HEK293 (cell line): Measurements from ENCODE around the gene COL25A1.

Experiments
- CTCF ChIA-PET: fragments of 350-600 bp; formaldehyde crosslinking; extraction: SDS; loops from one replicate; lab custom pipeline; 2021; ENCODE audit warnings: antibody characterized with exemption; lab: Yijun Ruan, JAX
- POLR2A ChIA-PET: fragments of 300-600 bp; formaldehyde crosslinking; extraction: SDS; loops from one replicate; lab custom pipeline; 2020; ENCODE audit warnings: antibody characterized with exemption, inconsistent platforms; lab: Yijun Ruan, JAX
- H3K27ac ChIP-seq: fragments of 200-500 bp; sonication (Bioruptor generic); 2 replicates; pipeline ENCODE4 v1.5.1; 2014; ENCODE audit warnings: low read depth, low read length, control low read depth, inconsistent platforms; ENCODE audit errors: extremely low read depth
- H3K36me3 ChIP-seq, 2 experiments: fragments of 200-500 bp in 1 of 2; sonication (Bioruptor generic) in 1 of 2; 1 replicate in 1 of 2; 2 replicates in 1 of 2; pipeline ENCODE4 v1.5.1; 2014 to 2017; ENCODE audit warnings: inconsistent platforms in 2 of 2, low read length in 2 of 2; ENCODE audit not compliant: control insufficient read depth in 2 of 2, insufficient read depth in 1 of 2
- H3K4me1 ChIP-seq: fragments of 200-500 bp; sonication (Bioruptor generic); 2 replicates; pipeline ENCODE4 v1.5.1; 2014; ENCODE audit warnings: mild to moderate bottlenecking, low read length, inconsistent platforms; ENCODE audit not compliant: control insufficient read depth, insufficient read depth
- H3K4me3 ChIP-seq: 2 replicates; pipeline ENCODE4 v1.5.1; 2011; ENCODE audit warnings: low read depth, mild to moderate bottlenecking, control low read depth, low read length, moderate library complexity
- H3K9me3 ChIP-seq: fragments of 200-500 bp; sonication (Bioruptor generic); 2 replicates; pipeline ENCODE4 v1.5.1; 2014; ENCODE audit warnings: low read depth, low read length, inconsistent platforms; ENCODE audit not compliant: control insufficient read depth, insufficient read depth
- HIC1 ChIP-seq: fragments of 450-650 bp; formaldehyde crosslinking; IDR thresholded peaks from 2 replicates; pipeline ENCODE4 v1.5.1; 2016; ENCODE audit warnings: missing biosample characterization, missing genetic modification characterization
- KLF9 ChIP-seq: fragments of 450-650 bp; formaldehyde crosslinking; IDR thresholded peaks from 2 replicates; pipeline ENCODE4 v1.5.1; 2016; ENCODE audit warnings: missing biosample characterization, missing genetic modification characterization, low read depth
- PBX3 ChIP-seq: sonication (generic); formaldehyde crosslinking; IDR thresholded peaks from 2 replicates; pipeline ENCODE4 v1.8.1; 2022; ENCODE audit warnings: mild to moderate bottlenecking, moderate library complexity, missing genetic modification reagents
- SCRT2 ChIP-seq: fragments of 450-650 bp; formaldehyde crosslinking; IDR thresholded peaks from 2 replicates; pipeline ENCODE4 v1.5.1; 2016; ENCODE audit warnings: missing biosample characterization, missing genetic modification characterization
- TCF7L2 ChIP-seq: IDR thresholded peaks from 2 replicates; pipeline ENCODE4 v1.6.1; 2011; ENCODE audit warnings: low read depth, mild to moderate bottlenecking, inconsistent platforms, low read length, moderate library complexity, borderline replicate concordance
- ZBTB7A ChIP-seq: fragments of 450-650 bp; formaldehyde crosslinking; IDR thresholded peaks from 2 replicates; pipeline ENCODE4 v1.5.1; 2016; ENCODE audit warnings: low read depth, missing biosample characterization, missing genetic modification characterization
- ZFP3 ChIP-seq: fragments of 450-650 bp; formaldehyde crosslinking; IDR thresholded peaks from 2 replicates; pipeline ENCODE4 v1.5.1; 2016; ENCODE audit warnings: low read depth, missing biosample characterization, missing genetic modification characterization
- ZFP69B ChIP-seq: fragments of 450-650 bp; formaldehyde crosslinking; IDR thresholded peaks from 2 replicates; pipeline ENCODE4 v1.5.1; 2016; ENCODE audit warnings: missing biosample characterization, missing genetic modification characterization
- ZNF121 ChIP-seq: fragments of 450-650 bp; formaldehyde crosslinking; IDR thresholded peaks from 2 replicates; pipeline ENCODE4 v1.5.1; 2016; ENCODE audit warnings: missing biosample characterization, missing genetic modification characterization
- ZNF223 ChIP-seq: fragments of 450-650 bp; formaldehyde crosslinking; IDR thresholded peaks from 2 replicates; pipeline ENCODE4 v1.5.1; 2016; ENCODE audit warnings: missing biosample characterization, missing genetic modification characterization
- ZNF302 ChIP-seq: fragments of 450-650 bp; formaldehyde crosslinking; IDR thresholded peaks from 2 replicates; pipeline ENCODE4 v1.5.1; 2016; ENCODE audit warnings: missing biosample characterization, missing genetic modification characterization, low read depth
- ZNF416 ChIP-seq: fragments of 450-650 bp; formaldehyde crosslinking; IDR thresholded peaks from 2 replicates; pipeline ENCODE4 v1.5.1; 2016; ENCODE audit warnings: missing biosample characterization, missing genetic modification characterization
- ZNF510 ChIP-seq: fragments of 450-650 bp; formaldehyde crosslinking; IDR thresholded peaks from 2 replicates; pipeline ENCODE4 v1.5.1; 2018; ENCODE audit warnings: mild to moderate bottlenecking, missing genetic modification characterization, missing biosample characterization; ENCODE audit not compliant: insufficient replicate concordance
- ZNF521 ChIP-seq: fragments of 450-650 bp; formaldehyde crosslinking; IDR thresholded peaks from 2 replicates; pipeline ENCODE4 v1.5.1; 2017; ENCODE audit warnings: missing biosample characterization, mild to moderate bottlenecking, missing genetic modification characterization
- ZNF585B ChIP-seq: fragments of 450-650 bp; formaldehyde crosslinking; IDR thresholded peaks from 2 replicates; pipeline ENCODE4 v1.5.1; 2016; ENCODE audit warnings: missing biosample characterization, missing genetic modification characterization
- ZNF639 ChIP-seq: fragments of 450-650 bp; formaldehyde crosslinking; IDR thresholded peaks from 2 replicates; pipeline ENCODE4 v1.5.1; 2016; ENCODE audit warnings: missing biosample characterization, missing genetic modification characterization
- ZNF677 ChIP-seq: fragments of 450-650 bp; IDR thresholded peaks from 2 replicates; pipeline ENCODE4 v1.5.0; 2018; ENCODE audit warnings: missing biosample characterization, mild to moderate bottlenecking, missing genetic modification characterization, moderate library complexity
- ZNF707 ChIP-seq: fragments of 450-650 bp; formaldehyde crosslinking; IDR thresholded peaks from 2 replicates; pipeline ENCODE4 v1.5.1; 2016; ENCODE audit warnings: missing biosample characterization, missing genetic modification characterization
- ZXDB ChIP-seq: fragments of 450-650 bp; formaldehyde crosslinking; IDR thresholded peaks from 2 replicates; pipeline ENCODE4 v1.5.1; 2016; ENCODE audit warnings: missing biosample characterization, missing genetic modification characterization

COL25A1 gene

GRCh38 chr4:109238746-109239145, 63.7 kb downstream of the COL25A1 start (continued):
- TF ChIP-seq PBX3 (CRISPR knock-in tag) (no peak), SCRT2 (tag by site-specific recombination) (no peak), ZNF223 (tag by site-specific recombination) (no peak), ZNF707 (tag by site-specific recombination) (no peak), ZBTB7A (tag by site-specific recombination) (no peak), ZXDB (tag by site-specific recombination) (no peak)

GRCh38 chr4:109235683-109236082, 66.8 kb downstream of the COL25A1 start:
- Histone ChIP-seq H3K4me3 (no peak overlapping the region), H3K36me3 (no peaks in the 10 kb centered on the region), H3K27ac (no peak overlapping the region), H3K4me1 (no peaks in the 10 kb centered on the region), H3K9me3 (no peaks in the 10 kb centered on the region)
- ChIA-PET POLR2A (interaction anchor here (0.5 kb wide), 1 partner anchor 188 kb away, joined by 3 read pairs; no protein-coding TSS in a partner anchor), CTCF (interaction anchor here (0.6 kb wide), 1 partner anchor 66 kb away, joined by 3 read pairs; no protein-coding TSS in a partner anchor)
- TF ChIP-seq ZNF416 (tag by site-specific recombination) (no peak), ZNF302 (tag by site-specific recombination) (no peak), ZNF121 (no peak), ZNF521 (tag by site-specific recombination) (no peak), ZNF585B (tag by site-specific recombination) (no peak), HIC1 (tag by site-specific recombination) (no peak), ZNF639 (tag by site-specific recombination) (no peak), ZNF510 (no peak), KLF9 (tag by site-specific recombination) (no peak), ZFP3 (tag by site-specific recombination) (no peak), ZFP69B (tag by site-specific recombination) (no peak)

GRCh38 chr4:109234596-109234995, 67.9 kb downstream of the COL25A1 start:
- CTCF ChIA-PET: no interaction called here
- H3K27ac ChIP-seq: no peak overlapping the region
- POLR2A ChIA-PET: no interaction called here
- H3K4me1 ChIP-seq: no peaks in the 10 kb centered on the region
- H3K9me3 ChIP-seq: no peaks in the 10 kb centered on the region
- H3K36me3 ChIP-seq: no peaks in the 10 kb centered on the region
- H3K4me3 ChIP-seq: no peak overlapping the region
- TF ChIP-seq ZNF677 (peak; percentile 97), TCF7L2 (no peak)
